Measurements from ENCODE around the gene CCDC70.

GRCh38 chr13:51826606-51827005 is 35.2 kb upstream of the CCDC70 start:
- TF ChIP-seq CTCF (IDR thresholded peaks at IDR 0.05; ENCODE audit: control extremely low read depth in 1 of 3, insufficient read depth in 1 of 3, low read depth in 1 of 3, low read length in 3 of 3) (no peak), USF2 (IDR thresholded peaks at IDR 0.05; ENCODE audit: low read length) (no peak), ATF2 (IDR thresholded peaks at IDR 0.05; ENCODE audit: low read length) (no peak), SUZ12 (IDR thresholded peaks at IDR 0.05; ENCODE audit: low read length) (no peak), EP300 (IDR thresholded peaks at IDR 0.05; ENCODE audit: borderline replicate concordance in 1 of 2, low read depth in 2 of 2, low read length in 2 of 2) (no peak), RFX5 (IDR thresholded peaks at IDR 0.05; ENCODE audit: borderline replicate concordance, low read depth, low read length) (no peak), SIX5 (IDR thresholded peaks at IDR 0.05; ENCODE audit: low read depth, low read length) (no peak), SRF (IDR thresholded peaks at IDR 0.05; ENCODE audit: low read depth, low read length) (no peak), EZH2 (IDR thresholded peaks at IDR 0.05; ENCODE audit: low read depth, low read length, severe bottlenecking) (no peak)

Data from H1 (cell line).